ENCODE measurements around the gene AIMP1.
A peak's percentile ranks its signal among the peaks of the same experiment; 100 is the strongest.

AIMP1 gene

GRCh38 chr4:106315968-106316772, at the start of gene AIMP1, which contains the start of gene TBCK:
TSS of gene AIMP1 (plus strand) at chr4:106316550. CDS start at chr4:106325010, 8,460 bp downstream.
TSS of gene TBCK (minus strand) at chr4:106316209. CDS start at chr4:106308960, 7,249 bp downstream.
- peak; percentile 77 to 98 (median 96) for DNase-seq

- no peak for DNase-seq
These were observed 47.6 kb upstream of the AIMP1 start for GRCh38 chr4:106268786-106269185.

- DNase-seq: no peak
These were observed 46.6 kb upstream of the AIMP1 start for GRCh38 chr4:106269711-106270110.

- DNase-seq: no peak
These were observed 45.6 kb upstream of the AIMP1 start for GRCh38 chr4:106270736-106271135.

- no peak for DNase-seq
These were observed 42.5 kb upstream of the AIMP1 start for GRCh38 chr4:106273831-106274230.

GRCh38 chr4:106277140-106277675, 39.1 kb upstream of the AIMP1 start:
- DNase-seq: no peak

GRCh38 chr4:106284227-106284626, 32.1 kb upstream of the AIMP1 start:
- DNase-seq: no peak

GRCh38 chr4:106286611-106287010, 29.7 kb upstream of the AIMP1 start:
- no peak for DNase-seq

- DNase-seq: no peak
These were observed 28.9 kb upstream of the AIMP1 start for GRCh38 chr4:106287353-106287969.

- DNase-seq: no peak
These were observed 26.6 kb upstream of the AIMP1 start for GRCh38 chr4:106289737-106290136.

GRCh38 chr4:106291678-106292077, 24.7 kb upstream of the AIMP1 start:
- DNase-seq: no peak

- no peak for DNase-seq
These were observed 22.3 kb upstream of the AIMP1 start for GRCh38 chr4:106294062-106294461.

- no peak for DNase-seq
These were observed 18.9 kb upstream of the AIMP1 start for GRCh38 chr4:106297245-106298035.

GRCh38 chr4:106299977-106300376, 16.4 kb upstream of the AIMP1 start:
- DNase-seq: no peak

- no peak for DNase-seq
These were observed 14.8 kb upstream of the AIMP1 start for GRCh38 chr4:106301393-106302061.

GRCh38 chr4:106302062-106302438, 14.3 kb upstream of the AIMP1 start:
- DNase-seq: no peak

- DNase-seq: no peak
These were observed 12.6 kb upstream of the AIMP1 start for GRCh38 chr4:106303548-106304281.

GRCh38 chr4:106304632-106305031, 11.7 kb upstream of the AIMP1 start:
- DNase-seq: no peak

GRCh38 chr4:106305435-106306055, 10.8 kb upstream of the AIMP1 start:
- DNase-seq: no peak

- DNase-seq: no peak
These were observed 9.8 kb upstream of the AIMP1 start for GRCh38 chr4:106306561-106306960.

GRCh38 chr4:106312377-106312776, 4.0 kb upstream of the AIMP1 start:
- no peak for DNase-seq
